HPDE6-E6E7 (cell line): Measurements from ENCODE around the gene MIDN.
A peak's percentile ranks its signal among the peaks of the same experiment; 100 is the strongest.

Source experiments
- DNase-seq: peaks from one replicate; pipeline ENCODE4 v3.0.0; 2011; ENCODE audit warnings: missing footprints; ENCODE audit errors: extremely low spot score

MIDN gene

DNA sequence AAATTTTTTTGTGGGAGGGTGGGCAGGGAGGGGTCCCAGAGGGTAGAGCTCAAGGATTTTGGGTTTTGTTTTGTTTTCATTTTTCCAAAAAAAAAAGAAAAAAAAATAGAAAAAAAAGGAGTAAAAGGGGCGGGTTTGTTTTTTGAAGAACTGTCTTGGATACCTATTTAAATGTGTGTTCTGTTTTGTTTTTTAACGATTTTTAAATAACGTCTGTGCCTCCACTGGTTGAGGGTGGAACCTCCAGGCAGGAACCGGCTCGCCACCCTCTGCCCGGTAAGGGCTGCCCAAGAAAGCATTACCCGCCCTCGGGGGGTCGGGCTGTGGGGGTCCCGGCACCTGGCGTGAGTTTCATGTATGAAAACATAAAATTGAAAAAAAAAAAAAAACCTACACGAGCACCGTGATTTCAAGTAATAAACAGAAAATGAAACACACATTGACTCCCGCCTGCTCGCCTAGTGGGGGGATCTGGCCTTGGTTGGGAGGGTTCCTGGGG is 10.4 kb downstream of the MIDN start:
- DNase-seq, result no peak

DNA sequence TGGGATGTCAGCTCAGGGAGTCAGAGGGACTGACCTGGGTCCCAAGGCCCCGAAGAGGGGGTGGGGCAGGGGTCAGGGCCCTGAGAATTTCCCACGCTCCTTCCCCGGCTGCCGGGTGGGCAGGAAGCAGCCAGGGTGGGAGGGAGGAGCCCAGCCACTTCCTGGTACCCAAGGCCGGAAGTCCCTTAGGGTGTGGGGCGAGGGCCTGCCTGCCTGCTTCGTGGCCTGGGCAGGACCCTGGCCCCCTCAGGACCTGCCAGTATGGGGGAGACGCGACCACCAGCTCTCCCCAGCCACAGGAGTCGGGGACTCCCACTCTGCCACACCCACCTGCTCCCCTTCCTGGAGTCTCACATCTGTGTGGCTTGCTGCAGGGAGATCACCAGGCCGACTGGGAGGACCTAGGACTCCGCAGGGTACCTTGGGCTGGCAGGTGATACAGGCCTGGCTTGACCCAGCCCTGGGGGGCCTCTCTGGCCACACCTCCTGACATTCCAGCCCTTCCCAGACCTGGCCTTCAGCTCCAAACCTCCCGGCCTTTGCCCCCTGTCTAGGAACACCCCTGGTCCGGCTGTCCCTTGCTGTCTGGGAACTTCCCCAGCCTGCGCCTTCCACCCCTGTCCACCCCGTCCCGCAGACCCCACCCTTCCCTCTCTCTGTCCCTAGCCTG is 11.0 kb downstream of the MIDN start:
- DNase-seq, result no peak

DNA sequence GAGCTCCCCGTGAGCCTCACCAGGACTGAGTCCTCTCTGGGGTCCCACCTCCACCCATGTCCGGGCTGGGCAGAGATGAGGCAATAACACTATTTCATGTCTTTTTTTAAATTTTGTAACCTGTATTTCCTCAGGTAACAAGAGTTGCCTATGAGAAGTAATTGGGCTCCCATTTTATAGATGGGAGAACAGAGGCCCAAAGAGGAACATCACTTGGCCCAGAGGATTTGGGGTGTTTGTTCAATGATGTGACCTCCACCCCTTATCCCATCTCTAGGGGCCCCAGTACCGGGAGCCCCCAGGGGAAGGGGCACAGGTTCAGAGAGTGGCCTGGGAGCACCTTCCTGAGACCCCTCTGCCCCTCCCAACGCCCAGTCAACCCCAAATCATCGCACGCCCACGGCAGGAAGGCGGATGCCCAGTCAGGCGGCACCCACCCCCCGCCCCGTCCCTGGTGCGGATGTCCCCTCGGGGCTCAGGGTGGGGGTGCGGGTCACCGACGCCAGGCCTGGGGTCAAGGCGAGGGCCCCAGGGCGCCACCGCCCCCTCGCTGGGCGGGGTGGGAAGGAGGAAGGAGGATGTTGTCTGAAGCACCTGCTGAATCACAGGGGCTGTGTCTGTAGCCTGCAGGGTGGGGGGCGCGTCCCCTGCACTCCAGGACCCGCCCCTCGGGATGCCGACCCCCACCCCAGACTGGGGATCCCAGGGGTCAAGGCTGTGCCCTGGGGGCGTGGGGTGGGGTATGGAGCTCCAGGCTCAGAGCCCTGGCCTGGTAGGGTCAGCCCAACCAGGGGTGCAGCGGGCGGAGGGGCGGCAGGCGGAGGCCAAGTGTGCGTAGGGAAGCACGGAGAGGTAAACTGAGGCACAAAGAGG is 11.7 kb downstream of the MIDN start:
- no peak for DNase-seq

DNA sequence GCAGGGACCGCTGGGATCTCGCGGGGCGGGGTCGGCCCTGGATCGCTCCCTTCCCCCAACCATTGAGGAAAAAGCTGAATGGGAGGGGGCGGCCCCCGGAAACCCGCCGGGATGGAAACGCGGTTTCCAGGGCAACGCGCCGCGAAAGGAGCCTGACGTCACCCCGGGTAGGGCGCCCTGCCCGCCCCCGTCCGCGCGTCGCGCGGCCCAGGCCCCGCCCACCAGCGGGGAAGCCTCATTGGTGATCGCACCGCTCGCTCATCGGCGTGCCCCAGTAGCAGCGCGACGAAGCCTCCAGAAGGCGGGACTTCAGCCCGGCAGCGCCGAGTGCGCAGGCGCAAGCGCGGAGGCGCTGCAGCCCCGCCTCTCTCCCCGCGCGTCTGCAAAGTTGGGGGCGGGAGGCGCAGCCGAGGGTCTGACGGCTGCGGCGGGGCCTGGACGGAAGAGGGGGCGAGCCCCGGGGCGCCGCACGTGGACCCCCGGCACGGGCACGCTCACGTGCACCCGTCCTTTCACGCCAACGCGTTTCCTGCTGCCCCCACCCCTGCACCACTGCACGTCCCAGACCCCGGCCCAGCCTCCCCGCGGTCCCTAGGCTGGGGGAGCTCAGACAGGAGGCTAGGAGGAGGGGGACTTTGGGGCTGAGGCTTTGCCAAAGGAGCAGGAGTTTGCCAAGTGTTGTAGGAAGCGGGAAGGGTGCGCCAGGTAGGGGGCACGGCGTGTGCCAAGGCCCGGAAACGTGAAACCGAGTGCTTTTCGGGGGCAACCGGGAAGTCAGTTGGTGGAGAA is 12.6 kb downstream of the MIDN start:
- DNase-seq, result peak; percentile 86

DNA sequence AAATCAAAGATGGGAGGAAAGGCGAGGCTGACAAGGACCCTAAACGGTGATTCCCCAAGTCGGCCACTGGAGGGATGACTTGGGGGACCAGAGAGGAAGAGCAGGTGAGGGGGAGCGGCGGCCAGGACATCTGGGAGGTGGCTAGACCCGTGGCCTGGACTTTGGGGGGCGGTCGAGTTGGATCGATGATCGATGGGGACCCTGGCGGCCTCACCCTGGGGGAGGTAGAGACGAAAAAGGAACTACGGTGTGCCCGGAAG is 13.1 kb downstream of the MIDN start:
- no peak for DNase-seq

DNA sequence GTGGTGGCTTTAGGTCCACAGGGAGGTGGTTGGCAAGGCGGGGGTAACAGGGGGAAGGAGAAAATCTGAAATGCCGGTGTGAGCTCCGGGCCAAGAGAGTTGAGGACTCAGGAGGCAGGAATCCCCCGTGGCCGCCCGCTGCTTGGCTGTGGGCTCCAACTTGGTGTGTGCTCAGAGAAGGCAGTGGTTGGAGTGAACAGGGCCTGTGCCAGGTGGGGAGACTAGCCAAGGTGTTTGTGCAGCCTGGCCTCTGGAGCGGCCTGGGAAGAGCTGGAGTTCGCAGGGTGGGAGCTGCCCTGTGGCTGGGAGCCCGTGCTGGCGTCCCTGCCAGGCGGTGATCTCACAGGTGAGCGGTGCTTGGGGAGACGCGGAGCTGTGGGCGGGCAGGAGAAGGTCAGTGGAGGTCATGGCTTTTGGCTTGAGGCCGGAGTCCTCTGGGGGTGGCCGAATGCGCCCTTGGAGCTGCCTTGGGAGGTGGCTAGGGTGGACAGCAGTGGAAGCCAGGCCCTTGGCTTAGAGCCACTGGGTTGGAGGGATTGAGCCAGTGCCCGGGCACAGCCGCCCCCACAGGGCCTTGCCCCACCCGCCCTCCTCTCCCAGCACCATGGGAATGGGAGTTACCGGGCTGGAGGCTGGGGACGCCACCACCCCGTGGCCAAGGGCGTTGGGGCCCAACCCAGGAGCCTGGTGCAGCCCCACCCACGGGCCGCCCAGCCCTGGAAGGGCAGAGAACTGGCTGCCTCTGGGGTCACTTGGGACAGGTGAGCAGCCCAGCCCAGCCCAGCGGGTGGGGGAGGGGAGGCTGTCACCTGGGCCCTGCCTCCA is 13.6 kb downstream of the MIDN start:
- DNase-seq, result no peak

DNA sequence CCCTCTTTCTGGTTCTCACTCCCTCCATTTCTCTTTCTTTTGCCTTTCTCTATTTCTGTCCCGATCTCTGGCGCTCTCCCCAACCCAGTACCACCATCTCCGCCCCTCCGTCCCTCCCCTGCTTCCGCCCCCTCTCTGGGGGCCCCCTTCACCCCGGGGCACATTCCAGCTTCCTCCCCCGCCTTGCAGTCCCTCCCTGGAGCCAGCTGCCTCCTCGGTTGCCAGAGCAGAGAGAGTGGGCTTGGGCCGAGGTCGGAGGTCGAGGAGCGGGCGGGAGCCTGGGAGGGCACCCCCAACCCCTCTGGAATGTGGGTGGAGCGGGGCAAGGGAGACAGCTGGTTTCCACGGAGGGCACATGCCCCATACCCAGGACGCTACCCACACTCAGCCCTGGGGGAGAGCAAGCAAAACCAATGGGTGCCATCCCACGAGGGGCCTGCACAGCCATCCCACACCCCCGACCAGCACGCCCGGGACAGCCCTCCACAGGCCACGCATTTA is 14.3 kb downstream of the MIDN start:
- no peak for DNase-seq

DNA sequence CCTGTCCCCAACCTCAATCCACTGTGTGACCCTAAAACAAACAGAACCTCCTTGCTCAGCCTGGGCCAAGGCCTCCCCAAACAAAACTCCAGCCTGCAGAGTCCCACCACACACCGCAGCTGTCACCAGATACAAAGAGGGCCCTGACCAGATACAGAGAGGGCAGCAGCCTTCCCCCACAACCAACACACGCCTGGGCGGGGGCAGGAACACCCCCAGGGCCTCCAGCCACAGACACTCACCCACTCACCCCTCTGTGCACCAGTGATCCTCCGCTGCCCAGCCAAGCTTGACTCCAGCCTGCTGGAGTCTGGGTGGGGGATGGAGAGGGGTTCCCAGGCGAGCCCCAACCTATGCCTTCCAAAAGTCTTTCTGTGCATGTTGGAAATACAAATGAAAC is 14.8 kb downstream of the MIDN start:
- no peak for DNase-seq

DNA sequence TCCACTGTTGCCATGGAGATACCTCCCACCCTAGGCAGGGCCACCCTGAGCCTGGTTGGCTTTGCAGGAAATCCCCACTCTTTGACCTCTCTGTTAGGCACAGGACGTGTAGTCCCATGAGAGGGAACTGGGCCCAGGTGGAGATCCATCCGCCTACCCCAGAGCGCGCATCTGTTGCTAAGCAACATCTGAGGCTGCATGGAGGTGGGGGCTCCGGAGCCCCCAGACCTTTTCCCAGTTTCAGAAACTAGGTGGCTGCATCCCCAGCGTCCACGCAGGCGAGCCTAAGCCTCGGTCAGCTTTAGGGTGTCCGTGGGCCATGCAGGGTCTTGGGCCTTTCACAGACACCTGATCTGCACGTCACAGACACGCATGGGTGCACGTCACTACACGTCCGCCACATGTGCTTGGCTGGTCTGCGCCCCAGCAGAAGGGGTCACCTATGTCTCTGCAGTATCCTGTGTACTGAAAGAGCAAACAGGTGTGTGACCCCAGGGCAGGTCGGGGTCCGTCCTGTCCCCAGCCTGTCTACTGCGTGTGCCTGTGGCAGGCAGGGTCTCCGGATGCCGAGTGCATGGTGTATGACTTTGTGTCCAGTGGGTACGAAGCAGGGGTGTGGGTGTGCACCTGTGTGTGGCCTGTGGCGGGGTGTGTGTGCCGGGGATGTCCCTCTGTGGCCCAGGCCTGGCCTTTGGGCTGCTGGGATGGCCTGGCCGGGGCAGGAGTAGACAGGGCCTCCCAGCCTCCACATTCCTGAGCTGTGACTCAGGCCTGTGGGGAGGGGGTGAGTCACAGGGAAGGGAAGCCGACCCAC is 16.6 kb downstream of the MIDN start:
- DNase-seq, result no peak

DNA sequence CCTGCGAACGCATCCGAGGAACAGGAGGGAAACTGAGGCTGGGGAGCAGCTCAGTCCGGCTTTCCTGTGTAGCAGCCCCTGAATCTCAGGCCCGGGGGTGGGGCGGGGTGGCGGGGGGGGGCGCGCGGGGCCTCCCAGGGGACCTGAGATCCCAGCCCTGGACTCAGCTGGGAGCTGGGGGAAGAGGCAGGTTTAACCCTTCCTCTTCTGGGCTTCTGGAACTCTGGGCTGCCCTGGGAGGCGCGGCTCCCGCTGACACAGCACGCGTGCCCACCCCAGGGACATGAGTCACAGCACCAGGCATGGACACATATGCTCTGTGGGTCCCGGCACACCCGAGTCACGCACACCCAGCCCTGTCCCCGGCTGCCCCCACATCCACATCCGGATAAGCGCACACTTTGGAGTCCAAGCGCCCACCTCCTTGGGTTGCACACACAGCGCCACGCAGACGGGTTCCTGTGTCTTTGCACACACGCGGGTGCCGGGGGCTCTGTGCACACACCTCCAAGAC is 17.3 kb downstream of the MIDN start:
- no peak for DNase-seq

DNA sequence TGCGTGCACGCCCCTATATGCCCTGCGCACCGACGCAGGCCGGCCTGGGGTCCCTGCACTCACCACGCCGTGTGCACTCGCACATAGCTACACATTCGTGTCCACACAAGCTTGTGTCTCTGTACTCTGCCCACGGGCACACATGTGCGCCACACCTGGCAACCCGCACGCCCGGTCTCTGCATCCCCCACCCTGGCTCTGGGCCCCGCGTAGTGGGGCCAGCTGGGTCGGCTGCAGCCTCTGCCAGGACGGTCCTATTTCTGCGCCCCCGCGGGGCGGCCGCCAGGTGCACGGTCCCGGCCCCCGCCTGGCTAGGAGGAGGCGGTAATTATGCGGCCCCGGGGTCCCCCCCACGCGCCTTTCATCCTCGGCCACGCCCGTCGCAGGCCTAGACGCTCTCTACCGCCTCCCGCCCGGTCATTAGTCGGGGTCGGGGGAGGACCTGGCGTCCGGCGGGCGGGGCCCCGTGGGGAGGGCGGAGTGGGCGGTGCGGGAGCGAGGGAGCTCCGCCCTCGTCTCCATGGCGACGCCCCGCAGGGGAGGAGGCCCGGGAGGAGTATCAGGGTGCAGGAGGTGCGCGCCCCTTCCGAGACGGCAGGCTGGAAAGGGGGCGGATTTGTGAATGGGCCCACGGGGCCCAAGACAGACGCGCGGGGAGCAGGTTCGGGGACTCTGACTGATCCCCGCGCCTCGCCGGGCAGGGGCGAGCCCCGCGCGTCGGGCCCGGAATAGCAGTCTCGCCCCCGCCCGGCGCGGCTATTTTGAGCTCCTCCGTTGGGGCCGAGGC is 17.9 kb downstream of the MIDN start:
- DNase-seq, result no peak

DNA sequence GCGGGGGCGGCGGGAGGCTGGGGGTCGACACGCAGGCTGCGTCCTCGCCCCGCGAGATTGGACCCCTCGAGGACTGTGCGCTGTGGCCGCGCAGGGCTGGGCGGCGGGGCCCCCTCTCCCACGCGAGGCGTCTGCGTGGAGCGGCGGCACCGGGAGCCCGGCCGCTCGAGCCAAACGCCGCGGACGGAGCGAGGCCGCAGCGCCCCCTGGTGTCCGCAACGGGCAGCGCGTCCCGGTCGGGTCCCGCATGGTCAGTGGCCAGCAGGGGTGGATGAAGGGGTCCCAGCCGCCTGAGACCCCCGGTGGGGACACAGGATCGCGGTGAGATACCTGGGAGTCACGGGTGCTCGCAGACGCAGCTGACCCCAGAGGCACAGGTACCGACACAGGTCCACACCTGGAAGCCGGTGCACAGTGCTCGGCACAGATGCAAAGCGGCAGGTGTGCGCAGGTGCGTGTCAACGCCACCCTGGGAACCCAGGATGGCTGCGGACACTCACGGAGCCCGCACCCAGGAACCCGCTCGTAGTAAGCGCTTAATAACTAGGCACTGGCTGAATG is 18.6 kb downstream of the MIDN start:
- DNase-seq, result no peak

DNA sequence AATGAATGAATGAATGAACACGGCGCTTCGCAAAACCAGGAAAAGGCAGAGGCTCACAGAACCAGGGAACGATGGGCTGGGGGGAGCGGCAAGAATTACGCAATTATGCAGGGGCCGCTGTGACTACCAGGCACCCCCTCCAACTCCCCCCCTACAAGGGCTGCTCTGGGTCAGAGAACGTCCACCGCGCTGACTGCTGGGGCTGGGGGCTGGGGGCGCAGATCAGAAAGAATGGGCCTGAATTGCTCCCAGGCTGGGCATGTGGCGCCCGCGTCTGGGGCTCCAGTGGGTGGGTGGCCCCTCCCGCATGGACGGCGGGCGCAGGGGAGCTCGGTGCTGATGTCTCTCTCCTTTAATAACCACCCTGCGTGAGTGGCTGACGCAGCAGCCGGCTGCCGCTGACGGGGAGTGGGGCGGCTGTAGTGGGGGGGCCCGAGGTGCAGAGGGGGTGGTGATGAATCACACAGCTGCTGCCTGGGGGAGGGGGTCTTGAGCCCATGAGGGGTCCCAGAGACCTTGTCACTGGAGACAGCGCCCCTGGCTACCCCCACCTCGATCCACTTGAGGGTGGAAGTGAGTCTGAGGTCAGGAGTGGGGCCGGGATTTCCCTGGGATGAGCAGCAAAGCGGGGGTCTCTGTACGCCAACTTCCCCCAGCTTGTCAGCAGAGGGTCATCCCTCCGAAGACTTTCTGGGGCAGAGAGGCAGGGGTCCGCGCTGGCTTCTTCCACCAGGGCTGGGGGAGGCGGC is 19.3 kb downstream of the MIDN start:
- no peak for DNase-seq

DNA sequence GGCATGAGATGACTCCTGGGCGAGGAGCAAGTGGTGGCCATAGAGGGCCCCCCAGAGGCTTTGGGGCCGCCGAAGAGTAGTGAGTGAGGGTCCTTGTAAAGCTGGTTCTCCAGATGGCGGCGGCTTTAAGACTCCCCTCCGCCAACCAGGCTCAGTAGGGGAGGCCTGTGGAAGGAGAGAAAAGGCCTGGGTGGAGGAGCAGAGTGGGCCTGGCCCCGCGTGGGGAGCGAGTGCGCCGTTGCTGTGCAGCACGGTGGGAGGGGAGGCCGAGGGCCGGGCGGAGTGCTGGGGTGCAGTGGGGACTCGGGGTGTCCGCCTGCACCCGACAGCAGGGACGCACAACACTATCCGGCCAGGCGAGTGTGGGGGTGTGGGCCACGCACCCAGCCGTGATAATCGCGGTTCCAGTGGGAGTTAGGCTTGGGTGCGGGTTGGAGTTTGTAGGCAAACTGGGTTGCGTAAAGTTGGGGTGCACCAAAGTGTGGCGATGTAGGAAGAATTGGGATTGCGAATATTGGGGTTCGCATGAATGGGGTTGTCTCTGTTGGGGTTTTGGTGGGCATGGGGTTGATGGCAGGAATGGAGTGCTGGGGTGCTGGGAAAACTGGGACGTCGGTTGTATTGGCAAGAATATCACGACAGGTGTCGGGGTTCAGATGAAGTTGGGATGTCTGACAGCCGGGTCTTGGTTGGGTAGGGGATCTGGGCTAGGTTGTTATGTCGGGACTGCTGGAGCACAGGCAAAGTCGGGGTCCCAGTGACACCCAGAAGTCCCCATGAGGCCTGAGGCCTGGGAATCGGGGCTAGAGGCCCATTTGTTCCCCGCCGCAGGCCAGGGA is 20.1 kb downstream of the MIDN start:
- DNase-seq, result no peak

DNA sequence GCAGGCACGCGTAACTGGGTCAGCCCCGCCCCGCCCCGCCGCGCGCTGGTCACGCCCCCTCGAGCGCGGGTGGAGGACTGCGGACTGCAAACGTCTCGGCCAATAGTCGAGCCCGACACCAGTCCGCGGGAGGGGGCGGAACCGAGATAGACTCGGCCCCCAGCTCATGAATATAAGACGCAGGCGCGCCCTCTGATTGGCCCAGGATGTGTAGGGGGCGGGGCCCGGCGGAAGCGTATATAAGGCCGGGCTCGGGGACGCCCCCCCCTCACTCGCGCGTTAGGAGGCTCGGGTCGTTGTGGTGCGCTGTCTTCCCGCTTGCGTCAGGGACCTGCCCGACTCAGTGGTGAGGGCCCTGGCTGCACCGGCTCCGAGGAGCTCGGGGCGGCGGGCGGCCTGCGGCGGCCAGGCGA is 20.7 kb downstream of the MIDN start, which contains the start of gene CIRBP:
Gene CIRBP, plus strand, starts transcription at position 268 of the 413 bp plus-strand sequence. CDS start 1,602 bp downstream, outside the sequence.
- peak; percentile 93 for DNase-seq

DNA sequence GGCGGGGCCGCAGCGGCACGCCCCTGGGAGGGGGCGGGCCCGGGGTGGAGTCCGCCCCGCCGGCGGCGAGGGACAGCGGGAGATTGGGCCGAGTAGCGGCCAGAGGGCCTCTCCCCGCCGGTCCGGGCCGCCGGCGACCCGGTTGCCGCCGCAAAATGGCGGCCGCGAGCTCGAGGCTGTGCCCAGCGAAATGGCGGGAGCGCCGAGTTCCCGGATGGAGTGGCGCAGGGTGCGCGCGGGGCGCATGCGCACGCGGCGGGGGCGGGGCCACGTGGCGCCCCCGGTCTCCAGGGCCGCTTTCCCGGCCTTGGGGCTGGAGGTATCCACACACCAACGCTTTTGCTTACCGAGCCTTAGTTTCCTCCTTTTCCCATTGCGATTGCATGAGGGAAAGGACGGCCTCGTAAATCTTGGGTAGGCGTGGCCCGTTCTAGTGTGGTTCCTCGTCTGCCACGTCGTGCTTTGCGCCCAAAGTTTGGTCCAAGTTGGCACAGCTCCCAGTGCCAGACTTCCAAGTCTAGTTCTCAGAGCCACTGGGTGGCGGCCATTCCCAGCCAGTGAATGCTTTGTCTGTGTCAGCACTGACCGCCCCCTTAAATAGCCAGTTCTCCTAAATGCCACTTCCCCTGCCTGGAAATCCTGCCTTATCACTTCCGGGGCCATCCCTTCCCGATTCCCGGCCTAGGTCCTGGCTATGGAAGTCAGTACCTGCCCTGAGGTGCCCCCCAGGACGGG is 21.3 kb downstream of the MIDN start:
- no peak for DNase-seq
